GM10248 (cell line): ENCODE data around the gene LSS.
"Not testable (repeated sequence)": the region's sequence is repeated elsewhere in the genome, so short reads cannot be mapped to it uniquely, and the experiment has no call there.

Experiments used
- CTCF ChIA-PET: fragments of 300-600 bp; sonication (Branson Sonifier 250); formaldehyde crosslinking; extraction: SDS; loops from one replicate; lab custom pipeline; 2021; ENCODE audit warnings: antibody characterized with exemption; lab: Yijun Ruan, JAX
- POLR2A ChIA-PET: fragments of 350-650 bp; sonication (Branson Sonifier 250); formaldehyde crosslinking; extraction: SDS; loops from one replicate; lab custom pipeline; 2020; ENCODE audit warnings: antibody characterized with exemption; lab: Yijun Ruan, JAX
- DNase-seq: peaks from one replicate; pipeline ENCODE4 v3.0.0; 2012; ENCODE audit errors: extremely low spot score
- TF ChIP-seq, protein P1 (sequence below): IDR thresholded peaks from 2 replicates; pipeline ENCODE4 v1.5.1; 2012; ENCODE audit warnings: mild to moderate bottlenecking, low read depth; ENCODE audit errors: extremely low read depth, missing control alignments, control extremely low read depth

The LSS gene

GRCh38 chr21:46183910-46184624, 44.5 kb downstream of the LSS start, which contains the start of gene SPATC1L:
Gene SPATC1L, minus strand, starts transcription at chr21:46184459. Its CDS starts 1,643 bp downstream, at chr21:46182816.
- ChIA-PET POLR2A (no interaction called here), CTCF (no interaction called here)
- DNase-seq, result peak; percentile 78
- TF ChIP-seq, protein P1, sequence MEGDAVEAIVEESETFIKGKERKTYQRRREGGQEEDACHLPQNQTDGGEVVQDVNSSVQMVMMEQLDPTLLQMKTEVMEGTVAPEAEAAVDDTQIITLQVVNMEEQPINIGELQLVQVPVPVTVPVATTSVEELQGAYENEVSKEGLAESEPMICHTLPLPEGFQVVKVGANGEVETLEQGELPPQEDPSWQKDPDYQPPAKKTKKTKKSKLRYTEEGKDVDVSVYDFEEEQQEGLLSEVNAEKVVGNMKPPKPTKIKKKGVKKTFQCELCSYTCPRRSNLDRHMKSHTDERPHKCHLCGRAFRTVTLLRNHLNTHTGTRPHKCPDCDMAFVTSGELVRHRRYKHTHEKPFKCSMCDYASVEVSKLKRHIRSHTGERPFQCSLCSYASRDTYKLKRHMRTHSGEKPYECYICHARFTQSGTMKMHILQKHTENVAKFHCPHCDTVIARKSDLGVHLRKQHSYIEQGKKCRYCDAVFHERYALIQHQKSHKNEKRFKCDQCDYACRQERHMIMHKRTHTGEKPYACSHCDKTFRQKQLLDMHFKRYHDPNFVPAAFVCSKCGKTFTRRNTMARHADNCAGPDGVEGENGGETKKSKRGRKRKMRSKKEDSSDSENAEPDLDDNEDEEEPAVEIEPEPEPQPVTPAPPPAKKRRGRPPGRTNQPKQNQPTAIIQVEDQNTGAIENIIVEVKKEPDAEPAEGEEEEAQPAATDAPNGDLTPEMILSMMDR, result no peak

- POLR2A ChIA-PET, CTCF ChIA-PET, DNase-seq: not testable (repeated sequence)
These were observed 45.2 kb downstream of the LSS start for GRCh38 chr21:46183337-46183909.

GRCh38 chr21:46182548-46183336, 45.8 kb downstream of the LSS start:
- CTCF ChIA-PET, result no interaction called here
- TF ChIP-seq, protein P1, result no peak

GRCh38 chr21:46181953-46182547, 46.5 kb downstream of the LSS start:
- no peak for DNase-seq
- ChIA-PET POLR2A (no interaction called here), CTCF (no interaction called here)
- TF ChIP-seq, protein P1, result no peak

More at GRCh38 chr21:46182548-46183336, 45.8 kb downstream of the LSS start:
- POLR2A ChIA-PET, result no interaction called here
- DNase-seq, result no peak

- ChIA-PET POLR2A (no interaction called here), CTCF (interaction anchor here (1.5 kb wide), 1 partner anchor 38 kb away, joined by 3 read pairs; no protein-coding TSS in a partner anchor)
- TF ChIP-seq, protein P1, result no peak
- no peak for DNase-seq
These were observed 47.1 kb downstream of the LSS start for GRCh38 chr21:46181436-46181835.

DNA sequence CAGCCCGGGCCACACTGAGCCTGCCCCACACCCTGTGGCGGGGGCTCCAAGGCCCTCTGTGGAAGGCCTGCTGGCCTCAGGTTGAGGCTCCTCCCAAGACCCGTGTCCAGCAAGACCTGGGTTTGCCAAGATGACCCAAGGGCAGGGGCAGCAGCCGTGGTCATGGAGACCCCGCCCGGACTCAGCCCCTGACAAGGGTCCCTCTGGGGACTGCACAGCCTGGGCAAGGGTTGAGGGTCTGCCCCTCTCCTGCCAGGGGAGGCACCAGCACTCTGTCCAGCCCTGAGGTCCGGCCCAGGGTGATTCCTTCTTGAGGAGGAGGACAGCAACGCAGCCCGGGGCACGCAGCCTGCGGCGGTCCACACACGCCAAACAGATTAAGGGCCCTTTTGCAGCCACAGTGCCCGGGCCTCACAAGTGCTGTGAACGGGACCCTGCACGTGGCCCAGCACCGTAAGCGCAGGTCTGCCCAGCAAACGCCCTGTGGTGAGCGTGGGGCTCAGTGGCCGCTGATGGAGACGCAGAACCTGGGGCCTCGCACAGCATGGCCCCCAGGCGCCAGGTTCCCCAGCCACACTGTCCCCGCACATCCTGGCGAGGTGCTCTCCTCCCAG, 47.7 kb downstream of the LSS start:
- TF ChIP-seq, protein P1, result no peak
- DNase-seq, result no peak
- ChIA-PET POLR2A (no interaction called here), CTCF (interaction anchor here (1.5 kb wide), 1 partner anchor 37 kb away, joined by 3 read pairs; no protein-coding TSS in a partner anchor)
